GM20000 (cell line): ENCODE results near the gene PAX3.

ENCODE experiments used
- DNase-seq: peaks from one replicate; pipeline ENCODE4 v3.0.0; 2012; ENCODE audit warnings: low spot score
- TF ChIP-seq, protein P1 (sequence below): IDR thresholded peaks from 2 replicates; pipeline ENCODE4 v1.5.1; 2012; ENCODE audit warnings: mild to moderate bottlenecking, control low read depth; ENCODE audit errors: extremely low read depth, missing control alignments

Gene PAX3

DNA sequence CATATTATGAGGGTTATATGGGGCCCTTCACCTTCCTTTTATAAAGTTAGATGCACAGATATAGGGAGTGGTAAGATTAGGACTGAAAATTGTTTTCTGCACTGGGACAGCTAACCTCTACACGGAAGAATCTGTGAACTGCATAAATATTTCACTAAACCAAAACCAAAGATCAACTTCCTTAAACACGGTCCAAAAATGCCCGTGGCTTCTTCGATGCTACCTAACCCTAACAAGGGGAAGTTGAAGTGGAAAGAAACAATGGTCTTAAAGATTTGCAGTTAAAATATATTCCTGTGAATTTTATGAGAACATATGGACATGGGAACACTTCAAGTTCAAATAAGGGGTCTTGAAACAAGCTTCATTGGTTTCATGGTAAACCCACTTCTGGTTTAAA lies 33.3 kb upstream of the PAX3 start:
- no peak for DNase-seq

DNA sequence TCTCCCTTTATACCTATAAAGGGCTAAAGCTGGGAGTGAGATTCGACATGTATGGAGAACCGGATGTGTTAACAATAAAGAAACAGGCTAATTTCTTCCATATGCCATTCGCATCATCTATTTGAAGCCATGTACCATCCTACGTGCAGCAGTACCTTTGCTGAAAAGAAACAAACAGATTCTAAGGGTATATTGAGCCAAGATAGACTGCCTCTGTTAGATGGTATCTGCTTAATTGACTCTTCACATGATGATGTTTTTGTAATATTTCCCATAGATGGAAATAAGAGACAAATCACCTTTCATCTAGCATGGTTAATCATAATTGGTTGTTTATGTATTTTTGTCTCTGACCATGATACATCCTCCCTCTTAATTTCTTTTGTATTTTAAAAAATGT lies 32.1 kb upstream of the PAX3 start:
- DNase-seq = no peak
- TF ChIP-seq, protein P1, sequence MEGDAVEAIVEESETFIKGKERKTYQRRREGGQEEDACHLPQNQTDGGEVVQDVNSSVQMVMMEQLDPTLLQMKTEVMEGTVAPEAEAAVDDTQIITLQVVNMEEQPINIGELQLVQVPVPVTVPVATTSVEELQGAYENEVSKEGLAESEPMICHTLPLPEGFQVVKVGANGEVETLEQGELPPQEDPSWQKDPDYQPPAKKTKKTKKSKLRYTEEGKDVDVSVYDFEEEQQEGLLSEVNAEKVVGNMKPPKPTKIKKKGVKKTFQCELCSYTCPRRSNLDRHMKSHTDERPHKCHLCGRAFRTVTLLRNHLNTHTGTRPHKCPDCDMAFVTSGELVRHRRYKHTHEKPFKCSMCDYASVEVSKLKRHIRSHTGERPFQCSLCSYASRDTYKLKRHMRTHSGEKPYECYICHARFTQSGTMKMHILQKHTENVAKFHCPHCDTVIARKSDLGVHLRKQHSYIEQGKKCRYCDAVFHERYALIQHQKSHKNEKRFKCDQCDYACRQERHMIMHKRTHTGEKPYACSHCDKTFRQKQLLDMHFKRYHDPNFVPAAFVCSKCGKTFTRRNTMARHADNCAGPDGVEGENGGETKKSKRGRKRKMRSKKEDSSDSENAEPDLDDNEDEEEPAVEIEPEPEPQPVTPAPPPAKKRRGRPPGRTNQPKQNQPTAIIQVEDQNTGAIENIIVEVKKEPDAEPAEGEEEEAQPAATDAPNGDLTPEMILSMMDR = no peak

More for the DNA sequence above, 33.3 kb upstream of the PAX3 start:
- TF ChIP-seq, protein P1 = no peak

DNA sequence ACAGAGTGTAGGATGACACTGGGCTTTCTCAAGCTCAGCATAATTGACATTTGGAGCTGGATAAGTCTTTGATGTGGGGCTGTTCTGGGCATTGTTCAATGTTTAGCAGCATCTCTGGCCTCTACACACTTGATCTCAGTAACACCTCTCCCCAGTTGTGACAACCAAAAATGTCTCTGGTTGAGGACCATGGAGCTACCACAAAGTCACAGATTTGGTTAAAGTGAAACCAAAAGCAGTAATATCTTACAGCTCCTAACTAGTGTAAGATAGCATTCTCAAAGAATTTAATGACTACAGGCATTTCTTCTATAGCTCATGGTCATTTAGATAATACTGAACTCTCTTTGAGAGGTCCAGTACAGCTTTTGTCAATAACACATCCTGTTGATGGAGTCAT lies 23.4 kb upstream of the PAX3 start:
- no peak for DNase-seq
- TF ChIP-seq, protein P1 = no peak

DNA sequence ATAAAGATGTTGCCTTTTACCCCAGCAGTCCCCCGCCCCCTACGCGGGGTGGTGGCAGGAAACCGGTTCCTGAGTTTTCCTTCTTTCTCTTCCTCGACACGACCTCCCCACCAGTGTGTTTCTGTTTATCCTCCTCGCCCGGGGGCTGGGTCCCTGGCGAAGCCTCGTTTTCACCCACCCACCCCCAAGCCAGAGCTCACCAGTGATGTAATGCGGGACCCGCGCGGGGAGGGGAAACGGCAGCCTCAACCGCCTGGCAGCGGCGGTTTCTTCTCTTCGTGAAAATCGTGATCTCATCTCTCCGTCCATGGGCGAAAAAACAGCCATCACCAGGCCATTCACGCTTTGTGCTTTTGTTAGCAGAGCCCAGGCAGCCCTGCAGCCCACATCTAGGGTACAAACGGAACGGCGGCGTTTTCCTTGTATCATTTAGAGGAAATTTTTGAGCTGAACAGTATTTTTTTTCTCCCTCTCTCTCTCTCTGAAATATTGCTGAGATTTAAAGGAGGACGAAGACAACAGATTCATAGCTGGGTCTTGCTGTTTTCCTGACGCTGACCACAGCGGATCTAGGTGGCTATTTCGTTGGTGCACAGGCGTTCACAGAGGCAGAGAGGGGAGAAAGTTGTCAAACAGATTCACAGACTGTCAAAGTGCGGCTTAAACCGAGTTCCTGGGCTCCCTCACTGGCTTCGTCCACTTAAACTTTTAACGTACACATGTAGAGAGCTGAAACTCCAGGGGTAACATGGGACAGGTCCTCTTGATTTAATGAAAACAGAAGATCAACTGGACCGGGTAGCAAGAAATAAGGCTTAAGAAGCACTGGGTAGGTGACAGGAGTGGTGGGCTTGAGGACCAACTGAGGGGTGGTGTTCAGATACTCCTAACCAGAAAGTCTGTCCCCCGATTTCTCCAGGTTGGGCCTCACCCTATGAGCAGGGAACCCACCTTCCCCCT lies 21.9 kb upstream of the PAX3 start:
- TF ChIP-seq, protein P1 = no peak
- DNase-seq = peak; percentile 3

DNA sequence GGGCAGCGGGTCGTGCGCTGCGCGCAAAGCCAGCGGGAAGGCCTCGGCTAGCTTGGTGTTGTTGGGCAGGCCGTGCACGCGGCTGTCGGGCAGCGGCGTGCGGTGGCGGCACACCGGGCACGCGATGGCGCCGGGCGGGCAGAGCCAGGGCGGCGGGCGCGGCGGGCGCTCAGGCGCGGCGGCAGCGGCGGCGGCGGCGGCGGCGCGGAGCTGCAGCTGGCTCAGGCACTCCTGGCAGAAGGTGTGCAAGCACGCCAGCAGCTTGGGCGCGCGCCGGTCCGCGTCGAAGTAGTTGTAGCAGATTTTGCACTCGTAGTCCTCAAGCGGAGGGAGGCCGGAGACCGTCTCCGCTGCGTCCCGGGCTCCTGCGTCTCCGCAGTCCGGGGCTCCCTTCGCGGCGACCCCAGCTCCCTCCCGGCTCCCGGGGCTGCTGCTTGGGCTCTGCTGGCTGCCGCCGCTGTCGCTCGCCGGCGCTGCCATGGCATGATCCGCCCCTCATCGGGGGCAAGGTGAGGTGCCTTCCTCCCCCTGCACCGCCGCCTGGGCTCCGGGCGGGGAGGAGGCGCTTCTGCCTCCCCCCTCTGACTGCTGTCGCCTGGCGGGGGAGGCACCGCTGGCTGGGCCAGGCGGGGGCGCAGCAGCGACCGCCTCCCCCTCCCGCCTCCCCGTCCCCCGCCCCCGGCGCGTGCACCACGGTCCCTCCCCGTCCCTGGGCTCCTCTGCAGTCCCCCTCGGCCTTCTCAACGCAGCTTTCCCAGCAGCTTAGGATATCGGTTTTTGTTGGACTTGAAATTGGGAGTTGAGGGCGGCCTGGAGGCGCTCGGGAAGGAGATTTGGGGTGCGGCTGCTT lies 21.0 kb upstream of the PAX3 start:
- TF ChIP-seq, protein P1 = peak; percentile 11
- DNase-seq = peak; percentile 86

DNA sequence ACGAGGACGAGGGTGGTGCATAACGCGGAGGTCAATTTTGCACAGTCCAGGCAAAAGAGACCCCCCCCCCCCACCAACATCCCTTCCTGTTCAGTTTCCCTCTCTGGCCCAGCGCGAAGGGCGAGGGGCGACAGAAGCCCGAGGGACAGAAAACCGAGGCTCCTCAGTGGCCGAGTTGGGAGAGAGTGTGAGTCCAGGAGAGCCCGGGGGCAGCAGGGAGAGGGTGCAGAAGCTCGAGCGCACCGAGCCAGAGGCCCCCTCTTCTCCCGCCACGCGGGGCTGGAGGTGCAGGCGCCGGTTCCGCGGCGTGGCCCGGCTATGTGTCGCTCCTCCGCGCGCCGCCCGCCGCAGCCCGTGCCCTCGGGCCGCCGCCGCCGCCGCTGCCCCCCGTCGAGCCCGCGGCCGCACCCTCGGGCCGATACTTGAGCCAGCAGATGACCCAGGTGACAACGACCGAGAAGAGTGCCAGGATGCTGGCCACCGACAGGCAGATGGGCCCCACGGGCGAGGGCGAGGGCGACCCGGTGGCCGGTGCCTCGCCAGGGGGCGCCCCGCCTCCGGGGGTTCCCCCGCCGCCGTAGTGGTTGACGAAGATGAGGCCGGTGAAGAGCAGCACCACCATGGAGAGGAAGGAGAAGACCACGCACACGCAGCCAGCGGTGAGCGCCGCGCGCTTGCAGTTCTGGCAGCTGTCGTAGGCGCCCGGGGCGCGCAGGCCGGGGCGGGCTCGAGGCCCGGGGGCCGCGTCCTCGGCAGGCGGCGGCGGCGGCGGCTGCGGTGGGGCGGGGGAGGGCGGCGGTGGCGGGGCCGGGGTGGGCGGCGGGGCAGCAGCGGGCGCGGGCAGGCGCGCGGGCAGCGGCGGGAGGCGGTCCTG lies 20.2 kb upstream of the PAX3 start:
- DNase-seq = peak; percentile 89
- TF ChIP-seq, protein P1 = peak; percentile 59
